Breast epithelium (tissue), 4 donors: ENCODE data around the gene CAPN15. TPM values are rescaled to one million over a fixed set of nuclear protein-coding genes. Genes with fewer than 3 reads are reported as not detected.

Source experiments
- DNase-seq, 2 donors: peaks; one replicate each; pipeline ENCODE4 v3.0.0-alpha.2; 2019; ENCODE audit warnings: low spot score in 2 of 2
- H3K27ac ChIP-seq, 2 donors: fragments of 200-600 bp; sonication (generic) in 1 of 2; one replicate each; pipeline ENCODE4 v1.5.1; 2016 to 2019; ENCODE audit warnings: mild to moderate bottlenecking in 1 of 2
- H3K27me3 ChIP-seq, 2 donors: fragments of 200-600 bp; sonication (generic) in 1 of 2; one replicate each; pipeline versions ENCODE4 v1.5.1 to v1.6.0; 2017 to 2019; ENCODE audit warnings: control low read depth in 1 of 2, mild to moderate bottlenecking in 1 of 2
- H3K36me3 ChIP-seq: fragments of 200-600 bp; one replicate; pipeline ENCODE4 v1.5.1; 2019
- H3K4me1 ChIP-seq, 2 donors: fragments of 200-600 bp; sonication (generic); one replicate each; pipeline ENCODE4 v1.5.1; 2016 to 2019; ENCODE audit warnings: control low read depth in 1 of 2
- H3K4me3 ChIP-seq, 3 donors: fragments of 200-600 bp; sonication (generic); 1 replicate in 2 of 3; 2 replicates in 1 of 3; pipeline ENCODE4 v1.5.1; 2016 to 2019; ENCODE audit warnings: mild to moderate bottlenecking in 3 of 3, moderate library complexity in 2 of 3
- H3K9me3 ChIP-seq, 2 donors: fragments of 200-600 bp; sonication (generic) in 1 of 2; one replicate each; pipeline ENCODE4 v1.5.1; 2016 to 2019; ENCODE audit warnings: control low read depth in 1 of 2
- CTCF ChIP-seq, 3 donors: fragments of 450-650 bp; IDR thresholded peaks; one replicate each; pipeline ENCODE4 v1.5.1; 2016 to 2017; ENCODE audit warnings: antibody characterized with exemption in 3 of 3, mild to moderate bottlenecking in 3 of 3, moderate library complexity in 3 of 3
- POLR2A ChIP-seq: fragments of 450-650 bp; IDR thresholded peaks from one replicate; pipeline ENCODE4 v1.6.1; 2016; ENCODE audit warnings: antibody characterized with exemption, mild to moderate bottlenecking, moderate library complexity
- POLR2AphosphoS5 ChIP-seq, 3 donors: sonication (generic); formaldehyde crosslinking; IDR thresholded peaks; one replicate each; pipeline ENCODE4 v1.6.1; 2017; ENCODE audit warnings: antibody characterized with exemption in 3 of 3
- intact Hi-C: fragments of 100-400 bp; cut with DNase I; formaldehyde crosslinking; loops from one replicate; pipeline ENCODE4 v1.15.1; 2023; ENCODE audit warnings: low total_unique reads
- total RNA-seq, 3 donors: library from RNA; depleted of rRNA; stranded (reverse); fragments of >200 nt; gene quantifications; one replicate each; pipeline ENCODE4 v1.1.0, GENCODE V29; 2016

Gene CAPN15
- total RNA-seq, 3 donors from 2014 or later: 15.4 to 27.2 (median 15.5) TPM

- intact Hi-C loops: loop anchor here (1.0 kb wide), 1 partner anchor 19 kb away; no protein-coding TSS in a partner anchor
- H3K9me3 ChIP-seq: no peaks in the 10 kb centered on the region
- no peak for DNase-seq
- H3K4me1 ChIP-seq: peaks cover 24 to 30% of the 10 kb centered on the region in 2 donors
- TF ChIP-seq POLR2AphosphoS5 (IDR thresholded peaks at IDR 0.05) (no peak), CTCF (IDR thresholded peaks at IDR 0.05) (no peak), POLR2A (no peak)
- H3K27me3 ChIP-seq: peaks cover 3 to 22% of the 10 kb centered on the region in 2 donors
- no peak overlapping the region for H3K27ac ChIP-seq
- H3K4me3 ChIP-seq: peak overlapping the region in 1 of 3 donors; percentile 62
- no peaks in the 10 kb centered on the region for H3K36me3 ChIP-seq
Observed at GRCh38 chr16:564690-565418, 37.3 kb downstream of the CAPN15 start.

- no peaks in the 10 kb centered on the region for H3K36me3 ChIP-seq
- TF ChIP-seq POLR2AphosphoS5 (IDR thresholded peaks at IDR 0.05) (no peak), POLR2A (no peak), CTCF (IDR thresholded peaks at IDR 0.05) (no peak)
- peak in 1 of 2 donors; percentile 74 for DNase-seq
- peak overlapping the region; percentile 61 to 86 for H3K27ac ChIP-seq
- H3K9me3 ChIP-seq: no peaks in the 10 kb centered on the region
- intact Hi-C loops: loop anchor here (1.0 kb wide), 1 partner anchor 19 kb away; no protein-coding TSS in a partner anchor
- H3K27me3 ChIP-seq: peaks cover 2 to 21% of the 10 kb centered on the region in 2 donors
- H3K4me3 ChIP-seq: peak overlapping the region in 2 of 3 donors; percentile 27 to 62
- peaks cover 24 to 30% of the 10 kb centered on the region in 2 donors for H3K4me1 ChIP-seq
Observed at GRCh38 chr16:565419-566330, 38.2 kb downstream of the CAPN15 start.

DNA sequence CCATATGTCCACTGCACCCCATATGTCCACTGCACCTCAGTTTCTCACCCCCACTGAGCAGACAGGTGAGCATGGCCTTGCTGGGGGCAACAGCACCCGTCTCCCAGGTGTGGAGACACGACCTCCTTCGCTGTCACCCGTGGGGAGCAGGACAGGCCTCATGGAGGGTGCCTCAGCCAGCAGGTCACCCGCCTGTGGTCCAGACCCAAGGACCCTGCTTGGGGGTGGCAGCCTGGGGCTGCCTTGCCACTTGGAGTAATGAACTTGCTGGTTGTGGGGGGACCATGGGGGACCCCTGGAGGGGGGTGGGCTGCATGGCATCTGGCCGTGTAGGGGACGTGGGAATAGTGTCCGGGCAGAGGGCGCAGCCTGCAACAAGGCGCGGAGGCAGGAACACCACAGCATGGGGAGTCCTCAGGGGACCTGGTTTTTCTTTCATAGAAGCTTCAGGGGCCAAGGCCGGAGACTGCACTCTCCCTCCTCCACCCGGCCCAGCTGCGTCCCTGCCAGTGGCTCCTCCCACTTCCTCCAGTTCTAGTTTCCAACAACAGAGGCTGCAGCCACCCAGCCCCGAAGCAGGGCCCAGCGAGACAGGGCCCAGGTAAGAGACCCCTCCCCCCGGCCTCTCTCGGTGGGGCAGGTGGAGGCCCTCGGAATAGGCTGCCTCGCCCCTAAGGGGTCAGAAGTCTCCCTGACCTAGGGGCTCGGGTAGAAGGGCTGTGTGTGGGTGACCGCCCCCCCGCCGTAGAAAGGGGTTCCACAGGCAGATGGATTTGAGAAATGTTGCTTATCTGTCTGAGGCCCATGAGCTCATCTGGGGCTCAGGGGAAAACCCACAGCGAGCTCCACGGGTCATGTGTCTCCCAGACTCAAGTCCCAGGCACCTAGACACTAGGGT lies 39.2 kb downstream of the CAPN15 start, which contains the start of gene NHLRC4:
NHLRC4 (plus strand) TSS at position 531 of the 898 bp plus-strand sequence. CDS start 1,043 bp downstream, outside the sequence.
- peaks cover 0 to 10% of the 10 kb centered on the region in 2 donors for H3K27me3 ChIP-seq
- peak within 1 kb of the TSS; percentile 61 to 86 for H3K27ac ChIP-seq
- H3K9me3 ChIP-seq: no peaks in the 10 kb centered on the region
- TF ChIP-seq POLR2AphosphoS5 (IDR thresholded peaks at IDR 0.05) (no peak), POLR2A (no peak), CTCF (IDR thresholded peaks at IDR 0.05) (no peak)
- intact Hi-C loops: no loop called here
- peak within 1 kb of the TSS; percentile 10 to 62 (median 37) for H3K4me3 ChIP-seq
- peak in 1 of 2 donors; percentile 81 for DNase-seq
- H3K4me1 ChIP-seq: peaks cover 24 to 30% of the 10 kb centered on the region in 2 donors
- no peaks in the 10 kb centered on the region for H3K36me3 ChIP-seq

- TF ChIP-seq POLR2A: no peak
- TF ChIP-seq POLR2AphosphoS5 (IDR thresholded peaks at IDR 0.05): no peak
- TF ChIP-seq CTCF (IDR thresholded peaks at IDR 0.05): no peak
- H3K36me3 ChIP-seq: no peaks in the 10 kb centered on the region
- H3K4me3 ChIP-seq: peak overlapping the region; percentile 10 to 62 (median 37)
- intact Hi-C loops: no loop called here
- peaks cover 0 to 5% of the 10 kb centered on the region in 2 donors for H3K27me3 ChIP-seq
- DNase-seq: no peak
- H3K4me1 ChIP-seq: peaks cover 24 to 30% of the 10 kb centered on the region in 2 donors
- peak overlapping the region; percentile 61 to 92 for H3K27ac ChIP-seq
- no peaks in the 10 kb centered on the region for H3K9me3 ChIP-seq
Observed at GRCh38 chr16:567373-568256, 40.1 kb downstream of the CAPN15 start.
